ENCODE data around the gene GEN1. TPM values are rescaled to one million over a fixed set of nuclear protein-coding genes. Genes with fewer than 3 reads are reported as not detected.

Gene GEN1
- total RNA-seq, 1 donor from 2014 or later = 11.3 TPM

DNA sequence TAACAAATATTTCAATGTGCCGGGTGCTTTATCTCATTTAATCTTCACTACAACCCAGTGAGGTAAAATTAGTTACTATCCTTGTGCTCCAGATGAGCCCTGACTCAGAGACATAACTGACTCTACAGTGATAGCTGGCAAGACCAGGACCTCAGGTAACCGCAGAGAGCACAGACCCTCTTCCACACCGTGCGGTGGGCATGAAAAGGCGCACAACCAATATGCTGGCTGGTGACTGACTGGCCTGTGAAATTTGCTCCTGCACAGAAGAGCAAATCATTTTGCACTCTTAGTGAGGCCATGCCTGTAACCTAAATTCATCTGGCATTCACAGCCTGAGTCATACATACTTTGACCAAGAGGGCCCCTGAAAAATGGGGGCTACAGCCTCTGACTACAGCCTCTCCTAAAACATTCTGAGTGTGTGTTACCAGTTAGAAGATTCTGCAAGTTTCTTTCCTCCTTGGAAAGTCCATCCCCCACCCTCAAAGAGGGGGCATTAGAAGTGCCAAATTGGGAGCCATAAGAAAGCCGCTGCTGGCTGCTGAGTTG is 39.9 kb downstream of the GEN1 start:
- DNase-seq (ENCODE audit: low read depth) = no peak

DNA sequence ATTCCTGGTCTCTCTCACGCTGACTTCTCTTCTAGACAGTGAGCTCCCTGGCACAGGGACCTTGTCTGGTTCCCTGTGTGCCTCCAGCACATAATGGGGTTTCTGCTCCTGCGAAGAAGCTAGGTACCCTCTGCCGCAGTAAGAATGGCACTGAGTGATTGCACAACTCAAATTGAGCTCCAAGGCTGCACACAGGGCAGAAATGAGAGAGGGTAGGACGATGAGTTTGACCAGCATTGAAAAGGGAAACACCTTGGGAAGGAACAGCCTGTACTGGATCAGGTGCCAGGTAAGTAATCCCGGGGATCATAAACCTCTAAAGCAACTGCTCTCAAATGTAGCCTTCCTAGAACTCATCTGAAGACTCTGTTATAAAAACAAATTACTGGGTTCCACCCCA is 41.4 kb downstream of the GEN1 start:
- no peak for DNase-seq (ENCODE audit: low read depth)

DNA sequence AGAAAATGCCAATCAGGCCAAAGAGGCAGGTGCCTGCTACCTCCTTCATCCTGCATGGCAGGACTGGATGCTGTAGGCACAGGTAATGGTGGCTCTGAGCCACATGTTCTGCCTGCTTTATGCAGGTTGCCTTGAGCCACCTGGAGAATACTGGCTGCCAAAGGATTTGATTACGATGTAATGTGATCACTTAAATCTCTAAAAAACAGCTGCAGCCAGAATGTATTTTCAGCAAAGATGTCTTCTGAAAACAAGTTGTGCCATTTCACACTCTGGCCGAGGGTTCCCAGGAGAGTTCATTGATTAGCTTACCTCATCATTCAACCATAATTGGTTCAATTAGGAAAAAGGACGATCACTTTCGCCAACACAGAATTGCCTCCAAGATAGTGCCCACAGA is 44.4 kb downstream of the GEN1 start:
- DNase-seq (ENCODE audit: low read depth) = no peak

DNA sequence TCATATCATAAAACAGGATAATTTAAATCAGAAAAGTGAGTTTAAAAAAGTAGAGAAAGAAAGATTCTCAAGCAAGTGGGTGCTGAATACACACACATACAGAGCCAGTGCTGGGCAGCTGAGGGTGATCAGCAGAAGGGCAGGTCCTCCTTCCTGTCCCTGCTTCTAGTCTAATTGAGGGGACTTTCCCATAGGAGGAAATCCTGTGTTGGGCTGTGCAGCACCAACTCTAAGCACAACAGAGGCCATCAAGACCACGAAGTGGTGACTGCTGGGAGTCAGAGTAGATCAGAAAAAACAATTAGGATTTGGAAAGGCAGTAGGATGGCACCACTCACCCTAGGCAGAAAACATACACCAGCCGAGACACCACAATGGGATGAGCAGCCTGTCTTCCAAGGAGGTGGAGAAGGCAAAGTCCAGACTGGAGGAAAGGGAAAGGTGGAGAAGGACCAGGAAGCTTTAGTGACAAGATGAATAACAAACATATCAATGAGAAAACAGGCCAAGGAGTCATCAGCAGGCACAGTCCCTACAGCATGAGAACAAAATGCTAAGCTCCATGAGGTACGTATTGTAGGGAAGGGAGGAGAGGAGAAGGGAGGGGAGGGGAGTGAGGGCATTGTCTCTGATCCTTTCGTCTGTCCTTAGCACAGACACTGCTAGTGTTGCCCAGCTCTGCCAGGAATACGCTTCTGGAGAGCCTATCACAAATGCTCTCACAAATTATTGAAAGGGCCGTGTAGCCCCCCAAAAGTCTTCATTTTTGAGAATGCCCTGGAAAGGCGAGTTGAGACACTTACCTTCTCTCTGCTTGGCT is 45.6 kb downstream of the GEN1 start:
- DNase-seq (ENCODE audit: low read depth) = peak; percentile 46

DNA sequence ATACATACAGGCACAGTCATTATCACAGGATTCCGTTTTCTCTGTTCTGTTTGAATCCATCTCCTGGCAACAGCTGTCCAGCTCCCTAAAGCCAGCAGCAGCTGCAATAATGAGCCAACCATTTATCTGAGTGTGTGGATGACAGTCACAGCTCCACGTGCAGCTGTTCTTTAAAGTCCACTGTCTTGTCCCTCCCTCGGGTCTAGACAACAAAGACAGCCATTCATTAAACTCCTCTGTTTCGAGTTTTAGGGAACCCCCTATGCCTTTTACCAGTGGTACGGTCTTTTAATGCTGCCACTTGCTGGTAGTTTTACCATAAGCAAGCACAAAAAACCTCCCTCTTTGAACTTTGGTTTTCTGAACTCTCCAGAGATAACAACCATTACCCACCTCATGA is 46.3 kb downstream of the GEN1 start:
- peak; percentile 93 for DNase-seq (ENCODE audit: low read depth)

DNA sequence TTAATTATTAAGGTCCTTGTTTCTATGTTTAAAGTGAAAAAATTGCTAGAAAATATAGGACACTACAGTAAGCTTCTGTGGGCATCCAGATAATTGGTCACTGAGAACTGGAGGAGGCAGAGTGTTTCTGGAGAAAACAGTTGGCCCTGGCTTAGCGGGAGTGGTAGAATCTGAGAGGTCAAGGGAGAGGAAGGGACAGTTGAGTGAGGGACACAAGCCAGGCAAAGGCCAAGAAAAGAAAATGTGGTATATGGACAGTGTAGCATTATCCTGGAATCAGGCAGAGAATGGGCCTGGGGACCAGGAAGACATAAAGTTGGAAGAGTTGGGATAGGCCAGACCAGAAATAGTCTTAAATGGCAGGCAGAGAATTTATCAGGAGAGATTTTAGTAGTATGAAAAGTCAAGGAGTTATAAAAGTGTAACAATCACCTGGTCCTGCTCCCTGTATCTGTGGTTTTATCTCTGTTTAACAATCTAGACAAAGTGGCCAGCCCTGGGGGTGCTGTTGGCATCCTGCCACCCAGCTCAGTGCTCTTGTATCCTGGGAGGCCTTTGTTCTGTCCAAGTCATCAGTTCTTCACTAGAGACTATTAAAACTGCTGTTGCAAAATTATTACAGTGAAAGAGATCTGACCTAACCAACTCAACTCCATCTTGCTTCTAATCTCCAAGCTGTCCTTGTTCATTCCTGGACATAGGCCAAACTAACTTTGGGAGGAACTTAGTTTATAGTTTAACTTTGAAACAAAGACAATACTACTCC is 46.9 kb downstream of the GEN1 start:
- DNase-seq (ENCODE audit: low read depth) = peak; percentile 41

DNA sequence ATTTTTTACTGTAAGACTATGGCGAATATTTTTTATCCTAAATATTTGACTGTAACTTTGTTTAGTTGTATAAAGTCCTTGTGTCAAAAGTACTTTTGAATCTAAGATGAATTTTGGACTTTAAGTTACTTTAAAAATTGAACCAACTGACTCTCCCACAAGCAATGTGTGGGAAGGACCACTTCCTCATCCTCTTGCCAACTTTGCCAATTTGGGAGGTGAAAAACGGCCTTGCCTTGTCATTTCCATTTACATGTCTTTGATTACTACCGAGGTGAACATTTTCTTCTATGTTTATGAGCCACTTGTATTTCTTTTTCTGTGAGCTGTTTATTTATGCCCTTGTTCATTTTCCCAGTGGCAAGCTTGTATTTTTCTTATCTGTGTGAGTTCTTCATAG is 49.6 kb downstream of the GEN1 start:
- DNase-seq (ENCODE audit: low read depth) = no peak

DNA sequence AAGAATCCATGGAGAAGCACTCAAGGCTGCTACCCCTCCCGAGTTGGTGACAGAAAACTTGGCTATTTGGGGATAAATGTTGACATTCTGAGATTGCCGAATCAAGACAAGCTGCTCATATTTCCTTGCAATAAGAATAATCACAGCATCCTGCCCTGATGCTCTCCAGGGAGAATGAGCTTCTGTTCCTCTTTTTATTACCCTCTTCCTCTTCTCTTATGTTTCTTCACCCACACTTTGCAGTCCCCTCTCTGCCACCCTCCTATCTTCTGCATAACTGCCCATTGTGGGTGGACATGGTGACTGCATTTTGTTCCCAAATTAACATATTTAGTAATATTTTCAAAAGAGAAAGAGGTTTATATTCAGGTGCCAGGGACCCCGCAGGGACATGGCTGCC is 50.4 kb downstream of the GEN1 start:
- no peak for DNase-seq (ENCODE audit: low read depth)

DNA sequence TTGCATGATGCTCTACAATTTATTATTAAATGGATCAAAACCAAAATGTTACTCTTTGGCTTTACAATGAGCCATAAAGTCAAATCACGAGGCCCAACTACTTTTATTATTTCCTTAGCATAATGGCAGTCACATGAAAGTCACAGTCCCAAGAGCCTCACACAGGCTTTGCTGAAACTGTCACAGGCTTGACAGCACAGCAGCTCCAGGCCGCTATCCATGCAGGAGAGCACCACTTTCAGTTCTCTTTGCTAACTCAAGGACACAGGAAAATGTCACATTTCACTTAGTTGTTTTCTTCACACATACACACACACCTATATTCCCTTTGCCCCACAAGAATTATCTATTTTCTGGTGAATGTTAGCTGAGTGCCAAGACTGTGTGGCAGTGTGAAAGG is 51.2 kb downstream of the GEN1 start:
- peak; percentile 21 for DNase-seq (ENCODE audit: low read depth)

DNA sequence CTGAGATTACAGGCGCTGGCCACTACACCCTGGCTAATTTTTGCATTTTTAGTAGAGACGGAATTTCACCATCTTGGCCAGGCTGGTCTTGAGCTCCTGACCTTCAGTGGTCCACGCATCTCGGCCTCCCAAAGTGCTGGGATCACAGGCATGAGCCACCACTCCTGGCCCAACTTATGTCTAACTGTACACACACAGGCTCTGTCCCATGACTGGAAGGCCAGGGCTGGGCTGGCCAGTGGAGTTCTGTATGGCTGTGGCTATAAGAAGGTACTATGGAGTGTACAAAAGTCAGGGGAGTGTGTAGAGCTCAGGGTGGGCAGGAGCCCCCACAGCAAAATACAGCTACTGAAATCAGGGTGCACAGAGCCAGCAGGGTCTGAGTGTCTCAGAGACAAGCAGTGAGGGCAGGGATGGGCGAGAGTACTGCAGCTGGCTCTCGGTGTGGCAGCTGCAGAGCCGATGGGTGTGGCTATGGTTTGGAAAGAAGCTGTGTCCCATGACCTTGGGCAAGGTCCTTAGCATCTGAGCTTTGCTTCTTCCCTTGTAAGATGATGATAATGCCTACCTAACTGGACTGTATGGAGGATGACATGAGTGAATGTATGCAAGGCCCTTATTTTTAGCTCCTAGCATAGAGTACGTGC is 51.9 kb downstream of the GEN1 start:
- DNase-seq (ENCODE audit: low read depth) = peak; percentile 93

DNA sequence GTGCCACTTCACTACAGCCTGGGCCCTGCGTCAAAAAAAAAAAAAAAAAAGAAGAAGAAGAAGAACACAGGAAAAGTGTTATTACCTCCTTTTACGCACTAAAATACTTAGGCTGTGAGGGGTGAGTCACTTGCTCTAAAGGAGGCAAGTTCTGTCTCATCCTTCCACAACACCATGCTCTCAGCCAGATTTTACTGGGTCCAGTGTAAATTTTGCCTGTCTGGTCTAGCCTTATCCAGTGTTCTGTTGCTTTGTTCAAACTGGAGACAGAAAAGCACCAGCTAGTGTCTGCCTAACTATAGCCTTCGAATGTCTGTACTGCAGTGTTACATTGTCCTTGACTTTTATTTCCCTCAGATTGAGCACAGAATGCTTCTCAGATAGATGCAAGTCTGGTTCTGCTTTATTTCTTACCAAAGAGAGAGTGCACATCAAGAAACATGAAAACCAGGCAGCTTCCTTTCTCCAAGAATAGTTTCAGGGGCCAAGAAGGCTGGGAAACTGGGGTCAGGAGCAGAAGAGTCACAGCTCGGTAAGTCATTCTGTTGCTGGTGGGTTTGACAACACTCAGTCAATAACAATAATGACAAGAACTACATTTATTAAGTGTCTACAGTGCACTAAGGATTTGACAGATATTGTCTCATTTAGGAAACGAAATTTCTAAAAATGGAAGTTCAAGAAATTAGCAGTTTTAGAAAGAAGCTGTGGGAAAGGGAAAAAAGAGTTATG is 59.2 kb downstream of the GEN1 start:
- peak; percentile 83 for DNase-seq (ENCODE audit: low read depth)

DNA sequence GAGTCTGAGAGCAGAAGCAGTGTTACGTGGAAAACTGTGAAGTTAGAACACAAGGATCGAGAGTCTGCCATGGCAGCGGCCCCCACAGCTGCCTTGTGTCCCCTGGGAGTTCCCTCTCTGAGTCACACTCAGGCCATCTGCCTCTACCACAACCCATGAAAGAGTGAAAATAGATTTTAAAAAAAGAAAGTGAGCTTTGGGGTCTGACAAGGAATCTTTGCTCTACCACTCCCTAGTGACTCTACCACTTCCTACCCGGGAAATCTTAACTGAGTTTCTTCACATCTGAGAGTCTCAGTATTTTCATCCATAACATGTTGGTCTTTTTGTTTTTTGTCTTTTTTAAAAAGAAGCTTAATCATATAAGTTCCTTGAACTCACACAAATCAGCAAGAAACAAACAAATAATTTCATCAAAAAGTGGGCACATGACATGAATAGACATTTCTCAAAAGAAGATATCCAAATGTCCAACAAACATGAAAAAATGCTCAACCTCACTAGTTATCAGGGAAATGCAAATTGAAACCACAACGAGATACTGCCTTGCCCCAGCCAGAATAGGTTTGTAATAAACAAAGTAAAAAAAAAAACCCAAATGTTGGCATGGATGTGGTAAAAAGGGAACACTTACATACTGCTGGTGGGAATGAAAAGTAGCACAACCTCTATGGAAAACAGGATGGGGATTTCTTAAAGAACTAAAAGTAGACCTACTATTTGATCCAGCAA is 60.0 kb downstream of the GEN1 start:
- DNase-seq (ENCODE audit: low read depth) = peak; percentile 97

DNA sequence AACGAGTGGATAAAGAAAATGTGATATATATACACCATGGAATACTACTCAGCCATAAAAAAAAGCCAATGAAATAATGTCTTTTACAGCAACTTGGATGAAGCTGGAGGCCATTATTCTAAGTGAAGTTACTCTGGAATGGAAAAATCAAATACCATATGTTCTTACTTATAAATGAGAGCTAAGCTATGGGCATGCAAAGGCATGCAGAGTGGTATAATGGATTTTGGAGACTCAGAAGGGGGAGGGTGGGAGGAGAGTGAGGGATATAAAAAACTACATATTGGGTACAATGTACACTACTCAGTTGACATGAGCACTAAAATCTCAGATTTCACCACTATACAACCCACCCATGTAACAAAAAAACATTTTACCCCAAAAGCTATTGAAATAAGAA is 60.7 kb downstream of the GEN1 start:
- DNase-seq (ENCODE audit: low read depth) = no peak

DNA sequence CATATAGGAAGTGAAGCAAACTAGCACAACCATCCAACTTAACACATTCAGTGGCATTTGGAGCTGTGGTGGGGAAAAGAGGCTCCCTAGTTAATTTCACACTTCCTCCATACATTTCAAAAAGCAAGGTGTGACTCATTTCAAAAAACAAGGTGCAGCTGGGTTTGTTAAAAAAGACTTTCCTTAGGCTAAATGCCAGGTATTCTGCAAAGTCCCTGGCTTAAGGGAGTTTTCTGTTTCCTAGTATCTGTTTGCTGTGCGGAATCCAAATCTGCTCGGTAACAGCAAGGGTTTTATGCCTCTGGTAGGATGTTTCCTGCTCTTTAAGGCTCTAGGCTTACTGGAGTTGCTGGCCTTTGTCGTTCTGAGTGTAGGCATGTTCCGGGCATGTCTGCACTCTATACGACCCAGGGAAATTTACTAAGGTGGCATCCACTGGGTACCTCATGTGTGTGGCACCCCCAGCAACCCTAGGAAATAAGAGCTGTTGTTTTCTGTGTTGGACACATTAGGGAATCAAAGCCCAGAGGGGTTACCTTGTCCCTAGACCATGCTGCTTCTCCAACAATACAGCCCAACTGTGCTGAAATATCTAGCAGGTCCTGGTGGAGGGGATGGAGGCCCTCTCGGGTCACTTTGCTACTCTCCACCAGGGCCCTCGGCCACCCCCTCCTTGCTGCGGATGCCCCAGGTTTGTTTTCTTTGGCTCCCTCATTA is 61.7 kb downstream of the GEN1 start:
- DNase-seq (ENCODE audit: low read depth) = no peak

DNA sequence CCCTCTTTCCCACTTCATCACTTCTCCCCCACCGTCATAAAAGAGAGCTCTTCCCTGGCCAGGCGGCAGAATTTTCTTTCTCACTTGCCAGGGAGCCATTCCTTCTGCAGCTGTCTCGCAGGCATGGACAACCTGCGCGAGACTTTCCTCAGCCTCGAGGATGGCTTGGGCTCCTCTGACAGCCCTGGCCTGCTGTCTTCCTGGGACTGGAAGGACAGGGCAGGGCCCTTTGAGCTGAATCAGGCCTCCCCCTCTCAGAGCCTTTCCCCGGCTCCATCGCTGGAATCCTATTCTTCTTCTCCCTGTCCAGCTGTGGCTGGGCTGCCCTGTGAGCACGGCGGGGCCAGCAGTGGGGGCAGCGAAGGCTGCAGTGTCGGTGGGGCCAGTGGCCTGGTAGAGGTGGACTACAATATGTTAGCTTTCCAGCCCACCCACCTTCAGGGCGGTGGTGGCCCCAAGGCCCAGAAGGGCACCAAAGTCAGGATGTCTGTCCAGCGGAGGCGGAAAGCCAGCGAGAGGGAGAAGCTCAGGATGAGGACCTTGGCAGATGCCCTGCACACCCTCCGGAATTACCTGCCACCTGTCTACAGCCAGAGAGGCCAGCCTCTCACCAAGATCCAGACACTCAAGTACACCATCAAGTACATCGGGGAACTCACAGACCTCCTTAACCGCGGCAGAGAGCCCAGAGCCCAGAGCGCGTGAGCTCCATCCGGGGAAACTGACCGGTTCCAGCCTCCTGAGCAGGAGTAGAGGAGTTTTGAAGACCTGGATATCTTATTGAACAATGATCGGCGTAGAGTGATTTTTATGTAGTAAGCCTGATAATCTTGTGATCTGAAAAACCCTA is 62.7 kb downstream of the GEN1 start, which contains the start of gene MSGN1:
Gene MSGN1, plus strand, starts transcription at position 65 of the 850 bp plus-strand sequence. Its CDS starts 59 bp downstream, at position 124.
- DNase-seq (ENCODE audit: low read depth) = no peak

DNA sequence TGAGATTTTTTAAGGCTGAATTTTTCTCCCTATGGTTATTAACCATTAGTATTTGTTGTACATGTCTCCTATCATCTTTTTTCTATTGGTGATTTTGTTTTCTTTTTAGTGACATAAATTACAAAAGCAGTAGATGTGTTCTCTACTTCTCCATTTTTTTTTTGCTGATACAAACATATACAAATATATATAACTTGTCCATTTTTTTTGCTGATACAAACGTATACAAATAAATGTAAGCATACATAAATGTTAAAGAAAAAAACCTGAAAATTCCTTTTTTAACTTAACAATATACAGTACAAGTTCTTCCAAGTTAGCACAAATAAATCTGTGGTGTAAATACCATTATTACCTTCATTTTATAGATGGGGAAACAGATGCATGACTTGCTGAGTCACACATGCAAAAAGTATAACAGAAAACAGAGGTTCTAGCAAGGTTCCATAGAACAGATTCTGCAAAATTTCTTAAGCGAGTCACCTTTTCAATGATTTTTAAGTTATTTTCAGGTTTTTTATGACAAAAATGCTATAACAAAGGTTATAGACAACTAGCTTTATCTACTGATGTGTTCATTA is 64.4 kb downstream of the GEN1 start:
- no peak for DNase-seq (ENCODE audit: low read depth)

DNA sequence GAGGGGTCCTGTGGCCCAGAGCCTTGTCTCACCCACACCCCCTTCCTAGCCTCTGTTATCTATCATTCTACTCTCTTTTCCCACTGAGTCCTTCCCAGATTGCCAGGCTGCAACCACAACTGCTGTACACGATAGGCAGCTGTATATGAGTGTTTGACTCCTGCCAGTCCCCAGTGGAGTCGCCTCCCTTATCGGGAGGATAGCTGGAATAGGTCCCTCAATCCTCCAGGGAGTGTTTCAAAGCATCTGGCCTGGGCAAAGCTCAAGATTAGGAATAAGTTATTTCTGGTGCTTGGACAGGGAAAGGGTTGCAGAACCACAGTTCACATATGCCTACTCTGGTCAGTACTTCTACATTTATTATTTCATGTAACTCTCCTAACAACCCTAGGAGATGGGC is 67.1 kb downstream of the GEN1 start:
- DNase-seq (ENCODE audit: low read depth) = peak; percentile 76

Data from myocyte (in vitro differentiated cells).